Right forelimb (tissue), 1 donor: ENCODE data around the gene SH3BP4.
A peak's percentile ranks its signal among the peaks of the same experiment; 100 is the strongest.

Experiments used
- DNase-seq: peaks from one replicate; pipeline ENCODE4 v3.0.0-alpha.2; 2018

Gene SH3BP4, protein sequence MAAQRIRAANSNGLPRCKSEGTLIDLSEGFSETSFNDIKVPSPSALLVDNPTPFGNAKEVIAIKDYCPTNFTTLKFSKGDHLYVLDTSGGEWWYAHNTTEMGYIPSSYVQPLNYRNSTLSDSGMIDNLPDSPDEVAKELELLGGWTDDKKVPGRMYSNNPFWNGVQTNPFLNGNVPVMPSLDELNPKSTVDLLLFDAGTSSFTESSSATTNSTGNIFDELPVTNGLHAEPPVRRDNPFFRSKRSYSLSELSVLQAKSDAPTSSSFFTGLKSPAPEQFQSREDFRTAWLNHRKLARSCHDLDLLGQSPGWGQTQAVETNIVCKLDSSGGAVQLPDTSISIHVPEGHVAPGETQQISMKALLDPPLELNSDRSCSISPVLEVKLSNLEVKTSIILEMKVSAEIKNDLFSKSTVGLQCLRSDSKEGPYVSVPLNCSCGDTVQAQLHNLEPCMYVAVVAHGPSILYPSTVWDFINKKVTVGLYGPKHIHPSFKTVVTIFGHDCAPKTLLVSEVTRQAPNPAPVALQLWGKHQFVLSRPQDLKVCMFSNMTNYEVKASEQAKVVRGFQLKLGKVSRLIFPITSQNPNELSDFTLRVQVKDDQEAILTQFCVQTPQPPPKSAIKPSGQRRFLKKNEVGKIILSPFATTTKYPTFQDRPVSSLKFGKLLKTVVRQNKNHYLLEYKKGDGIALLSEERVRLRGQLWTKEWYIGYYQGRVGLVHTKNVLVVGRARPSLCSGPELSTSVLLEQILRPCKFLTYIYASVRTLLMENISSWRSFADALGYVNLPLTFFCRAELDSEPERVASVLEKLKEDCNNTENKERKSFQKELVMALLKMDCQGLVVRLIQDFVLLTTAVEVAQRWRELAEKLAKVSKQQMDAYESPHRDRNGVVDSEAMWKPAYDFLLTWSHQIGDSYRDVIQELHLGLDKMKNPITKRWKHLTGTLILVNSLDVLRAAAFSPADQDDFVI

DNA sequence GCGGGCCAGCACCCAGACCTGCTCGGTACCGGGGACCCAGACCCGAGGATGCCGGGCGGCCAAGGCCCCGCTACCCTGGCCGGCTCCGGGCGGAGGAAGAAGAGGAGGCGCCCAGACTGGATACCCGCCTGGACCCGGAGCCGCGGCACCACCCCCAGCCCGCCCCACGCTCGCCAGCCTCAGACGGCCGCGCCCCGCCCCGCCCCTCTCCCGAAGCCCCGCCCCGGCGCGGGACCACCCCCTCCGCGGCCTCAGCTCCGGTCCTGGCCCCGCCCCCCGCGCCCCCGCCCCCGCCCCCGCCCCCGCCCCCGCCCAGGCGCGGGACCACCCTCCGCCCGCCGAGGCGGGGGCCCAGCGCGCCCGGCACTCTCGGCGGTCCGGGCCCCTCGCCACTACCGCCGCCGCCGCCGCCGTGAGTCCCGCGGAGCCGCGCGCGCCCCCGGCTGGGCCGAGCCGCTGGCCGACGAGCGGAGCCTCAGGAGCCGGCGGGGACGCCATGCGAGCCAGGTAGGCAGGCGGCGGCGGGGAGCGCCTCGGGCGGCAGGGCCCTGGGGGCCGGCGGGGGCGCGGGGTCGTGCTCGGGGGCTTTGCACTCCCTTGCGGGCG, at the start of gene SH3BP4:
Gene SH3BP4, plus strand, starts transcription at position 354 of the 606 bp plus-strand sequence. CDS start 82,986 bp downstream, outside the sequence.
- DNase-seq = peak; percentile 91

DNA sequence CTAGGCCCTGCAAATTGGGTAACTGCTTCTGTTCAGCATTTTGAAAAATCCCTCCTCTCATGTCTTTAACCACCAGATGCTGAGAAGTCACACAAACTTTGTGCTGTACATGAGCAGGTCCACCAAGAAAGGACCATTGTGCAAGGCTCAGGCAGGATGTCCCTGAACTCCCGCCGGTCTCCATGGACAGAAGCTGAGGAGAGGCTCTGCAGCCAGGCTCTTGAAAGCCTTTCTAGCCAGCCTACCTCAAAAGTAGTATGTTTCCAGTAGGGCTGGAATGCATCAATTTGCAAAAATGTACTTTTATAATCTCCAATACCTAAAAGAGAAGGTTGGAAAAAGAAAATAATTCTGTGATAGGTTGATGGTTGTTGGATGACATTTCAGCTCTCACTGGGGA, 47.0 kb upstream of the SH3BP4 start:
- no peak for DNase-seq

DNA sequence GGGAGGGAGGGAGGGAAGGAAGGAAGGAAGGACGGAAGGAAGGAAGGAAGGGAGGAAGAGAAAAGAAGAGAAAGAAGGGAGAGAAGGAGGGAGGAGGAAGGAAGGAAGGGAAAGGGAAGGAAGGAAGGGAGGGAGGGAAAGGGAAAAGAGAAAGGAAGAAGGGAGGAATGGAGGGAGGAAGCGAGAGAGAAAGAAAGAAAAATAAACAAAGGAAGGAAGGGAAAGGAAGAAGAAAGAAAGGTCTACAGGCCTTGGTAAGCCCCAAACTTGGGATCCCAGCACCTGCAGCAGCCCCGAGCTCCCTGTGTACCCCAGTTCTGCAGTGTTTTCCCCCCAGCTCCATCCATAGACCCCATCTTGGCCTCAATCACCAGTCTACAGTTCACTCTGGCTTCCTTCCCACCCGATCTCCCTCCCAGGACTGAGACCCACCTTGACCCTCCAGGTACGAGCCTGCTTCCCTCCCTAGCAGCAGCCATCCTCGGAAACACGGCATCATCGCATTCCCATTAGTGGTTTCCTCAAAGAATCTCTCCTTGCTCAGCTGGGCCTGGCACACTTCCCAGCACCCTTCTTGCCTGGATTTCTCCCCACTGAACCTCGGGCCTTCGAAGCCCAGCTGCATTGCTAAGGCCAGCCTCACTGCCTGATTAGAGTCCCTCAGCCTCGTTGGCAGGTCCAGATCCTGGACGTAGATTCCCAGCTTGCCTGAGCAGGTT, 46.1 kb upstream of the SH3BP4 start:
- DNase-seq = no peak

DNA sequence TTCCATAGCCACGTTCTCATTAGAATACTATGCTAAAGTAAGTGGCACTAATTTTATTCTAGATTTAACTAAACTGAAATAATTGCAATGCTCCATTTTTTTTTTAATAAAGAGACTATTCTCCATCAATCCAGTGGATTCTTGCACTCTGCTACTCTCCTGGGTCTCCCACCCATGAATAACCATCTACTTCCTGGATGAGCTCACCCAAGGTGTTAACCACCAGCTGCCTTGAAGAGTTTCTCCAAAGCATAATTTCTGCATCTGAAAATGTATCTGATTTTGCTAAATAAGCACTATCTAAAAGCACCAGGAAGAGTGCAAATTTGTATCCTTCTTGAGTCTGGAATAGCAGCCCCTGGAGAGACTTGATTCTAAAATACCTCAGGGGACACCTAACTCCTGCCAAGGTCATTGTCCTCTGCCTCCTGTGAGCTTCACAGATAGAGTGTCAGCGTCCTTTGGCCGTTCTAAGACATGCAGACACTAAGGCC, 41.6 kb upstream of the SH3BP4 start:
- no peak for DNase-seq

DNA sequence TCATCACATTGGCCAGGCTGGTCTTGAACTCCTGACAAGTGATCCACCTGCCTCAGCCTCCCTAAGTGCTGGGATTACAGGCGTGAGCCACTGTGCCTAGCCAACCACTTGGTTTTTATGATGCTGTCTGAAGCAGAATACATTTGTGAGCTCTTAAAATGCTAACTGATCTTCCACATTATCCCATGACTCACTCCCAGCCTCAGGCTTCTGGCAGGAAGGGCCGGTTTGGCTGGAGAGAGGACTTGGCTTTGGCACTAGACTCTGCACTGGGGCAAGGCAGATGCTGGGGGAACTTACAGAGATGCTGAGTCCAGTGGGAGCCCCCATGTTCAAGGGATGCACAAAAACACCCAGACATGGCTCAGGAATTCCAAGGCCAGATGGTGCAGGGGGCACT, 40.5 kb upstream of the SH3BP4 start:
- no peak for DNase-seq

DNA sequence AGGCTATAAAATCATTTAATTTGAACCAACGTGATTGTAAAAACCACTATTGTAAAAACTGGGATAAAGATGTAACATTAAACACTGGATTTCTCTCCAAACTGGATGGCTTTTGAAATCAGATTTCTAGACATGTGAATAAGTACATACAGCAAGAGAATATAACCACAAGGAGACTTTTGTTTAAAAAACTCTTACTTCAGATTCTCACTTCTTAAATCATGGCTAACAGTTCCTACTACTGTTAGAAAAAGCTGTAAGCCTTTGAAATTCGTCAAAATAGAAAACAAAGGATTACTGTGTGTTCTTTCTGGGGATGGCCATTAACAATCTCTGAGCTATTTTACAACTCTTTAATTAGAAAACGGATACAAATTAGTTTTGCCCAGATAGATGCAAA, 39.4 kb upstream of the SH3BP4 start:
- no peak for DNase-seq

DNA sequence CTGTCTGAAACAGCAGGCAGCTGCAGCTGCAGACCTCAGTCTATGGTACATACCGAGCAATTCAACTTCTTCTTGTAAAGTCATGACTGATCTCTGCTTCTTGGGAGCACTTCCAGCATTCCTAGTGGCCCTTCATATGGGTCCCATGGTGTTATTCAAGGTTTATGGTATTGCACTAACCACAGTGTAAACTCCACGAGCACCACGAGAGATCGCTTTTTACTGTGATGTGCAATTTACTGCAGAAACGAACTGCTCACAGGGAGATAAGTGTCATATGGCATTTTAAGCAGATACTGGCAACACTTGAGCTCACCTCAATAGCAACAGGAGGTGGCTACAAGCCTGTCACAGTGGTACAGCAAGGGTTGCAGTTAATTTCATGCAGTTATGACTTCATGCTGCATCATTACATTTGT, 38.6 kb upstream of the SH3BP4 start:
- DNase-seq = no peak

DNA sequence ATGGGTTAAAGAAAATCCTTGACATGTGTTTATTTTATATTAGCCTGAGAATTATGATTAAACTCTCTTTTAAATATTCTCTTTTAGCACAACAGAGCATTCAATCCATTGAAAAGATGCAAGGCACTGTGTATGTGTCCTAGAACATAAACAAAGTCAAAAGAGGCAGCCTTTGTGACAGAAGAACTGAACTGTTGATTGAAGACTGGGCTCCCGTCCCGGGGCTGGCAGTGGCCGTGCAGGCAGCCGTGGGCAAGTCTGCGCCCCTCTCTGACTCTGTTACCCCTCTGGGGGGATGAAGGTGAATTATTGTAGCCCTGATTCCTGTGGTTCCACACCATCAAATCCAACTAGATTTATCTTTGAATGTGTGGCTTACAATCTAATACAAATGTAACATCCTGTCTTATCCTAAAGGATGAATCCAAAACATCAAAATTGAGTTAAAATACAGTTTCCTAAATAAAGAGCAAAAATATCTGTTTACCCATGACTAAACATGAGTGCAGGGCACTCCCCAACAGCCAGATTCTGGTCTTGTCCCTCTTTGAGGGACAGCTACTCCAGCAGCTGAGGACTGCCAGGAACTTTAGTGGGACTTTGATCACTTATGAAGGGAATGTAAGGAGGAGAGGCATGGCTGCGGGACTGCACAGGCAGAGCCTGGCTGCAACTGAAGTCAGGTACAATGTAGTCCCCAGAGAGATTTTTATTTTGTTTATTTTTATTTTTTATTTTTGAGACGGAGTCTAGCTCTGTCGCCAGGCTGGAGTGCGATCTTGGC, 37.3 kb upstream of the SH3BP4 start:
- no peak for DNase-seq

DNA sequence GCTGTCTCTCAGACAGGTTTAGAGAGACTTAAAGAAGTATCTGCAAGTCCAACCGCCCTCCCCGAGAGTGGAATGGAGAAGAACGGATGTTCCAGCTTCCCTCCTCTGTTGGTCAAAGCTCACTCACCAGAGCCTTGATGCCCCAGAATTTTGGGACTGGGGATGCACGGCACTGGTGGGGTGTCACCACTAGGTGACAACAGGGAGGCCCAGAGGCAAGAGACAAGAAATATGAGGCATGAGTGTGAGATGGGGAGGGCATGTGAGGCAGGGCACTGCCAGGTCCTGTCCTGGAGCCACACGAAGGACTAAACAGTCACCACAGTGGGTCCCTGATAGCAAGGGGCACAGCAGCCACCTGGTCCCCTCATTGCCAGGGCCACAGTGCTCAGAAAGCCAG, 35.1 kb upstream of the SH3BP4 start:
- no peak for DNase-seq

DNA sequence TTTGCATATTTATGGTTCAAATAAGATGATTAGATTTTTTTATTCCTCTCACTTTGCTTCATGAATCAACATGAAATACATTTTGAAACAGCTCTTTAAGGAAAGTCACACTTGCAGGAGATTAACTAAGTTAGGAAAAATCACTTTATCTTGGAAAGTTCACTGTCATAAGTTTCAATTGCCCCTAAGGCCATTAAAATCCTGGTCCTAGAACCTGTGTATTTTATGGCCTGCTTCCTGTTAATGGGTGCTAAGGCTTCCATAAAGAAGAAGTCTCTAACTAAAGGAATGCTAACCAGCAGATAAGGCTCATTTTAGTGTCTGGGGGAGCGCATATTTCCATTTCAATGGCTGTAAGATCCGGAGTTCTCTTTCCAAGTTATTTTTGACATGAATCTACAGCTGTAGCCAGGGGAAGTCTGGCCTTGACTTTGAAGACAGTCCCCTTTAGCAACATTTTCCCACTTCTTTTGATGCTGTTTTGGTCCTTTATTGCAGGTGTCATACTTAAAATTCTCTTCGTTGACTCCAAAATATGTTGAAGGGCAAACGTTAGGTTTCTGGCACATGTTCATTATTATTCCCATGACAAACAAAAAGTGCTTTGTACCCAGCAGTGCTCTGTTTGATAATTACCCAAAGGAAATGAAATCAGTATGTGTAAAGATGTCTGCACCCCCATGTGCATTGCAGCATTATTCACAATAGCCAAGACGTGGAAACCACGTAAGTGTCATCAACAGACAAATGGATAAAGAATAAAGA, 34.4 kb upstream of the SH3BP4 start:
- no peak for DNase-seq

DNA sequence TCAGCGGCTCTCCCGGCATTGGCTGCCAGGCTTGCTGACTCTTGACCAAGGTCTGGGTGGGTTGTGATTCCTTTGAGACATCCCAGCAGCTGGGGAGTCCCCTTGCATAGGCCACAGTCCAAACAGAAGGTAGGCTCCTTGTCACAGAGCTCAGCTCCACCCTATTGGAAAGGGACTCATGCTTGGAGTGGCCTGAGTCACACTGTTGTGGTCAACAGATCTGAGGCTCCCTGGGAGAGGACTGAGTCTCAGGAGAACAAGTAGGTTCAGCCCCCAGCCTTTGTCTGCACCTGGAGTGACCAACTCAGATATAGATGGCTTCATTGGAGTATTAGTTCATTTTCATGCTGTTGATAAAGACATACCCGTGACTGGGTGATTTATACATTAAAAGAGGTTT, 32.1 kb upstream of the SH3BP4 start:
- DNase-seq = no peak

DNA sequence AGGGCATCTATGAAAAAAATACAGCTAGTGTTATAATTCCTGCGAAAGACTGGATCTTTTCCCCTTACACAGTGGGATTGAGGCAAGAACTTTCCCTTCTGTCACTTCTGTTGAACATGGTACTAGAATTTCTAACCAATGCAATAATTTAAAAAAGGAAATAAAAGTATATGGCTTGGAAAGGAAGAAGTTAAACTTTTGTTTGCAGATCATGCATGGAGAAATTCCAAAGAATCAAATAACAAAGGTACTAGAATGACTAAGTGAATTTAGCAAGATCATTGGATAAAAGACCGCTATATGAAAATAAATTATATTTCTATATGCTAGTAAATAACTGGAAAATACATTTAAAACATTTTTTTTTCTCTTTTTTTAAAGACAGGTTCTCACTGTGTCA, 31.0 kb upstream of the SH3BP4 start:
- no peak for DNase-seq

DNA sequence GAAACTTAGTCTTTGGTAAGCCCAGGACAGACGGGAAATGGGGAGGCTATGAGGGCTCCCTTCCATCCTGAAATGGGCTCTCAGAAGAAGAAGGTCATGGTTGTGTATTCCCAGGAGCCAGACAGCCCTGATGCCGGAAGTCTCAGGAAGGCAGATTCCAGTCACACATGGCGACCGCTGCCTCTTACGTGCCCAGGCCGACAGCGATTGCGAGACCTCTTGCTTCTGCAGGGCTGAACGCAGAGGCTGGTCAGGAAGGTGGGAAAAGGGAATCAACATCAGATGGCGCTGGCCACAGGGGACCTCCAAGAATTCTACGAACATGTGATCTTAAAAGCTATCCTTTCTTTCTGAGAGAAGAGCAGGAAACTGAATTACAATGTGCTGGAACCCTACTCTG, 22.8 kb upstream of the SH3BP4 start:
- DNase-seq = no peak

DNA sequence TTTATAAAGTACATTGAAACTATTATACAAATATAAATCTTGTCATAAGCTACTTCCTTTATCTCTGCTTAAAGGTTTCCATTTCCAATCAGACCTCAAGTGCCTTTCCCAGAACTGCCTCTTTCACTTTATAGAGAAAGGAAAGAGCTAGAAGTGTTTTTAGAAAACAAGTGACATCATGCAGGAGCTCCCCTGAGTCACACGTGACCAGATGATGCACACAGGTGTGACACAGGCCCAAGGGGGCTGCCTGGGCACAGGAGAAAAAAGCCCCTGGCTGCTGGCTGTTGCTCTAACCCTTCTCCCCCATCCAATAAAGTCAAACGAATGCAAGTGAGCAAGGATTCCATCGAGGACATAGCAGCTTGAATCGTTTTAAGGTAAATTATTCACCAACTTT, 21.4 kb upstream of the SH3BP4 start:
- DNase-seq = no peak

DNA sequence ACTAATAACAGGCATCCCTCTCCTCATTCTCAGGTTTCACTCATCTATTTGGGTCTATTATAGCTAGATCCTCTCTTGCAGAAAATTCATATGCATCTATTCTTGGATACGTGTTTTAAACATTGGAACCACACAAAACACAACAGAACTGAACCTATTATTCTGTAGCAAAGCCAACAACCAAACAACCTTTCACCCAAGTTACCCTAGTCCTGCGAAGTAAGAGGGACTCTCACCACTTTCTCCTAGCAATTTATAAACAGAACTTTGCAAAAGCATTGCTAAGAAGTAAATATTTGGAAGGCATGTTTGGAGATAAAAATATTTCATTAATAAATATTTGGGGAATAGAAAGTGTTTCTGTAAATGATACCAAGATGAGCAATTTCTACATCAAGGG, 20.4 kb upstream of the SH3BP4 start:
- DNase-seq = no peak

DNA sequence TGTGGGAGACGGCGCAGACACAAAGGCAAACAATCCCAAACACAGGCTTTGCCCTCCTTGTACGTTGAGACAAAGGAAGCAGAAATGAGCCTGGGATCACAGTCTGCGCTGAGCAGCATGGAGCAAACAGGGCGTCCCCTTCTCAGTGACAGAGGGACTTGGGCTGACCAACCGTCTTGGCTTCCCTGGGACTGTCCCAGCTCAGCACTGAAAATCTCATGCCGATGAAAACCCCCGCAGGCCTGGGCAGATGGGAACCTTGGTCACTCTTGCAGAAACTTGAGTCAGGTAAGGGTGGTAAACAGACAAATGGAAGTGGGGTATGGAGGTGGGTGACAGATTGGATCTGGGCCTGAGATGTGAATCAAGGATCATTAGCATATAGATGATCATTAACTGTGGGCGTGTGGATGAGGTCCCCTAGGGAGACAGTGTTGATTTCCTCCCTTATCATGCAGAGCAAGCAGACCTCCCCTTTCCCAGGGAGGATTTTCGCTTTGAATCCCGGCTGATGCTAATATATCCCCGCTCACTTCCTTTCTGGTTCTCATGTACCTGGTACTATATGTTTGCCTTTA, 19.1 kb upstream of the SH3BP4 start:
- DNase-seq = no peak

DNA sequence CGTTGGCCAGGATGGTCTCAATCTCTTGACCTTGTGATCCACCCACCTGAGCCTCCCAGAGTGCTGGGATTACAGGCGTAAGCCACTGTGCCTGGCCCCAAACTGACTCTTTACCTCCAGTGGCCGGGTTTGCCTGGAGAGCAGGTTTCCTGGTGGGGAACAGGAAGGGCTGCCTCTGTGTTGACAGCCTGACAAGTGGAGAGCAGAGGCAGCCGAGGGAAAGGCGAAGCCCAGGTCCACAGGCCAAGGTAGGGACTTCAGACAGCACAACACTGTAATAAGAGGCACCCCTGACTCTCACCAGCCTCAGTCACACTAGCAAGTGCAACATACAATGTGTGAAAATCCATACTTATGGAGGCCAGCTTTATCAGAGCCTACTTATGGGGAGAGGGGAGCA, 16.5 kb upstream of the SH3BP4 start:
- DNase-seq = no peak

DNA sequence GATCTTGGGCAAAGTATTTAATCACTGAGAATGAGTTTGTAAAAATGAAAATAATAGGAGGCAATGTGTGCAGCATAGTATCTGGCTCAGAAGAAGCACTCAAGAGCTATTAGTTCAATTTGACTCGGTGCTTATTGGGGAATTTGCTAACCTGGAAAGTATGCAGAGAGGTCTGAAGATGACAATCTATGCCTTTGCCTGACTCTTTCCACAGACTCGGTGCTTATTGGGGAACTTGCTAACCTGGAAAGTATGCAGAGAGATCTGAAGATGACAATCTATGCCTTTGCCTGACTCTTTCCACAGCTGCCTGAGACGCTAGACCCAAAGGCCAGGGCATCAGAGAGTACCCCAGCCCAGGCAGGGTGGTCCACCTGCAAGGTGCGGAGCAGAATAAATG, 12.2 kb upstream of the SH3BP4 start:
- no peak for DNase-seq

DNA sequence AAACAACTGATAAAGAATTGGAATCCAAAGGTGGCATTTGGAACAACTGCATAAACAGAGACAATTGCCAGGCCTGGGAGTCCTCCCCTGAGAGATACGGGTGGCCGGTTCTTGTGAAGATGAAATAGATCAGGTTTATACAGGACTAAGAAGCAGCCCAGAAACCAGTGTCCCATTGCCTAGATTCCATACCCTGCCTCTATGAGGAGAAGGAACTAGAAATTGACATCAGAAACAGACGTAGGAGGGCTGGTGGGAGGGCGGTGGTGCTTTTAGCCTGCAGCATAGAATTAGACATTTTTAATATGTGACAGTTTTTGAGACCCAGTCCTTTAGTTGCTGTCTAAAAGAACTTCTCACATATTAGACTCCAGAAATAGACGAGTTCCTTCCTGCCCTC, 11.8 kb upstream of the SH3BP4 start:
- no peak for DNase-seq

DNA sequence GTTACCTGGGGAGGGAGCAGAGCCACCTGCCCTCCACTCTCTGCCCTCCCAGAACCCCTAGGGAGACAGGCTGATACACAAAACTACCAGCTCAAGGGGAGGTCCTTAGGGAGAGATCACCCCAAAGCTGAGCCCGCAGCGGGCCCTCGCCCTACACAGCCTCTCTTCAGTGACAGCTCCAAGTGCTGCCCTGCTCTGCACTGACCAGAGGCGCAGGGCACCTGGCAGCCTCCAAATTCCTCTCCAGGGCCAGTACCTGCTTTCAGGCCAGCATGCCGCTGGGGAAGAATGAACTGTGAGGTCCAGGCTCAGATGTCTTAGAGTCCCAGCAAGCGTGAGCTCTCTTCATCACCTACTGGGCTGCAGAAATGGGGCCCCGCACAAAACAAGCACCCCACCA, 11.3 kb upstream of the SH3BP4 start:
- no peak for DNase-seq
